GM18502 (cell line): Measurements from ENCODE around the gene ABHD14A.
"Not testable (repeated sequence)": the region's sequence is repeated elsewhere in the genome, so short reads cannot be mapped to it uniquely, and the experiment has no call there.

Source experiments
- ATAC-seq: cut with Tn5 transposase; IDR thresholded peaks from one replicate; pipeline ENCODE4 v1.9.1; 2021; ENCODE audit warnings: mild to moderate bottlenecking; ENCODE audit not compliant: unreplicated experiment, poor library complexity

ABHD14A gene

GRCh38 chr3:51990501-51990971 lies 15.7 kb downstream of the ABHD14A start:
- not testable (repeated sequence) for ATAC-seq

- no peak for ATAC-seq
Observed at GRCh38 chr3:51992017-51992682, 17.3 kb downstream of the ABHD14A start.

- not testable (repeated sequence) for ATAC-seq
Observed at GRCh38 chr3:51993657-51994056, 18.8 kb downstream of the ABHD14A start.

GRCh38 chr3:51994530-51994929 lies 19.7 kb downstream of the ABHD14A start:
- ATAC-seq, result no peak

GRCh38 chr3:51995346-51996163 lies 20.7 kb downstream of the ABHD14A start, which contains the start of gene RPL29:
Gene RPL29 (minus strand): TSS chr3:51995895. CDS start chr3:51995461, 434 bp downstream.
- peak; percentile 81 for ATAC-seq

GRCh38 chr3:51997172-51997571 lies 22.3 kb downstream of the ABHD14A start:
- no peak for ATAC-seq

GRCh38 chr3:51997935-51998596 lies 23.2 kb downstream of the ABHD14A start:
- ATAC-seq, result no peak

GRCh38 chr3:51998774-51999173 lies 23.9 kb downstream of the ABHD14A start:
- ATAC-seq, result no peak

- no peak for ATAC-seq
Observed at GRCh38 chr3:51999846-52000245, 25.0 kb downstream of the ABHD14A start.

- peak; percentile 84 for ATAC-seq
Observed at GRCh38 chr3:52001443-52001974, 26.6 kb downstream of the ABHD14A start.

GRCh38 chr3:52002748-52003147 lies 27.9 kb downstream of the ABHD14A start:
- ATAC-seq, result no peak

GRCh38 chr3:52004163-52004787 lies 29.4 kb downstream of the ABHD14A start:
- no peak for ATAC-seq

- no peak for ATAC-seq
Observed at GRCh38 chr3:52004906-52005395, 30.1 kb downstream of the ABHD14A start.

GRCh38 chr3:52005571-52005986 lies 30.7 kb downstream of the ABHD14A start:
- no peak for ATAC-seq

- no peak for ATAC-seq
Observed at GRCh38 chr3:52006017-52006819, 31.4 kb downstream of the ABHD14A start.

GRCh38 chr3:52006820-52007133 lies 31.9 kb downstream of the ABHD14A start:
- ATAC-seq, result no peak

GRCh38 chr3:52007291-52007690 lies 32.4 kb downstream of the ABHD14A start:
- no peak for ATAC-seq

- ATAC-seq, result no peak
Observed at GRCh38 chr3:52010431-52010830, 35.6 kb downstream of the ABHD14A start.

GRCh38 chr3:52012699-52013098 lies 37.8 kb downstream of the ABHD14A start:
- ATAC-seq, result no peak
